Activated effector memory CD4-positive, alpha-beta T cell treated with Interleukin-2 at 50 U/mL for 16 hours (primary cell): Measurements from ENCODE around the gene PUM1.

ENCODE experiments used
- DNase-seq: peaks from one replicate; pipeline ENCODE4 v3.0.0-alpha.2; 2020

Gene PUM1

DNA sequence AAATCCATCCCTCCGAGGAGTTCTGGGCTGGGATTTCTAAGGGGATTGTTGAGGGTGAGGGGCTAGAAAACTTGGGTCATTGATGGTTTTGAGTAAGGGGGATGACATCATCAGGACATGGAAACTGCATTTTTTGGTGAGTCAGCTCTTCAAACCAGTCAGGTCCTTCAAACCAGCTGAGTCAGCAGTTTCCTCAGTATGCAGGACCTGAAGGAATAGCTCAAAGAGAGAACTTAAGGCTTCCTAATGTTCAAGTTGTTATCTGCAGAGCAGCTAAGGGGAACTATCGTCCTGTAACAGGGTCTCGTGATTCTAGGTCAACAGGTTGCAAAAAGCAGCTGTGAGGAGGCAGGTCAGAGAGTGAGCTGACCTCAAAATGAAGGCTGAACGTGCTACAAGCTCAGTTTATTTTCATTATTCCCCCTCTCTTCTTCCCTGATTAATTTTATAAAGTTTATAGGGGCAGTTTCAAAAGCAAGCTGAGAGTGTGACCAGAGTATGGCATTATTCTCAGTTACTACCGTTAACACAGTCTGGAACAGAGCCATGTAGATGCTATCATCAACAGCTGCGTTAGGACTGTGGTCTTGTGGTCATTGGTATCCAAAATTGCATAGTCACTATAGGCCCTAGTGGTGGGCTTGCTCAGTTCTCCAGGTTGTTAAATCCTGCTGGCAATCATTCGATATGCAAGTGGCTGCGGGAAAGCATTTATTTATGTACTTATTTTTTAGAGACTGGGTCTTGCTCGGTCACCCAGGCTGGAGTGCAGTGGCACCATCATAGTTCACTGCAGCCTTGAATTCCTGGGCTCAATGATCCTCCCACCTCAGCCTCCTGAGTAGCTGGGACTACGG lies 146.3 kb downstream of the PUM1 start:
- DNase-seq = no peak

DNA sequence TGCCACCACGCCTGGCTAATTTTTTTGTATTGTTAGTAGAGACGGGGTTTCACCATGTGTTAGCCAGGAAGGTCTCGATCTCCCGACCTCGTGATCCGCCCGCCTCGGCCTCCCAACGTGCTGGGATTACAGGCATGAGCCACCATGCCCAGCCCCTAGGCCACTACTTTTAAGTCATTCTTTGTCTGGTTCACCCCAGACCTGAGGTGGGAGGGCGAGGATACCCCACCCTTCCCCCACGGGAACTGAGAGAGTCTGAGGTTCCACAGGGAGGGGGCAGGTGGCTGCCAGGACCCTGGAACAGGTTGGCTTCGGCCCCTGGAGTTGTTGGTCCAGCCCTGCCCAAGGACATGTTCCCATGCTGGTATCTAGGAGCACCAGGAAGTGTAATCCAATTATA lies 149.2 kb downstream of the PUM1 start:
- no peak for DNase-seq

DNA sequence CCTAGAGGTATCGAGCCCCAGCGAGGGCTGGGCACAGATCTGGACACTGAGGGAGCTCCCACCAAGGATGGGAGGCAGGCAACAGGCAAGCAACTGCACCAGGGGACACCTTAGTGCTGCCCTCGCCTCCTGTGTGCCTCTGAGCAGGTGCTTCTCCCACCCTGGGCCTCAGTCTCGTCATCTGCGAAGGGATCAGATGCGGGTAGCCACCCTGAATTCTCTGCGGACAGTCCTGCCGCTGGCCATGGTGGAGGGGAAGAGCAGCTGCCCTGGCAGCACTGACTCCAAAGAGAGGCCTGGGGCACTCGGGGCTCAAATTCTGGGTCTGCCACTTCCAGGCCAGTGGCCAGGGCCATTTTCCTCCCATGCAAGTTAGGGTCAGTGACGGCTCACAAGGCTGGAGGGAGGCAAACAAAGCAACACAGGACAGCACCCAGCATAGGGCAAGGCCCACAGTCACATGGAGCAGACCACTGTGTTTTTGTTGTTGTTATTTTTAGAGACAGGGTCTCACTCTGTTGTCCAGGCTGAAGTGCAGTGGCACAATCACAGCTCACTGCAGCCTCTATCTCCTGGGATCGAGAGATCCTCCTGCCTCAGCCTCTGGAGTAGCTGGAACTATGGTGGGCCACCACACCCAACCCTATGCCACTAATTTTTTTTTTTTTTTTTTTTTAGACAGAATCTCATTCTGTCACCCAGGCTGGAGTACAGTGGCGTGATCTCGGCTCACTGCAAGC lies 149.9 kb downstream of the PUM1 start:
- DNase-seq = no peak

DNA sequence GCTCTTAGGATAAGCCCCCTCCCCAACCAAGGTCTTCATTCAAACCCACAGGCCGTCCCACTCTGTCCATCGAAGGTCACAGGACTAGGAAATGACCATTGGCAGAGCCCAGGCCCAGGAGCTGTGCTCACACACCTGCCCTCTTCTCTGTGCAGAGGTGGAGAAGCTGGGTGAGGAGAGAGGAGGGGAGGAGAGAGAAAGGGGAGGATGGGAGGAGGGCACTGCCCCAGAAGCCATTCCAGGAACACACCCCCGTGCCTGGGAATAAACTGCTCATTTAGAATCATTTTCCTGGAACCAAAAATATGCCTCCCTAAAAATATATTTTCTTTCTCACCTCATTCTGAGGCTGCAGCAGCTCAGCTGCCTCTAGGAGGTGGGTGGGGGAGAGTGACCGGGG lies 150.6 kb downstream of the PUM1 start:
- no peak for DNase-seq

DNA sequence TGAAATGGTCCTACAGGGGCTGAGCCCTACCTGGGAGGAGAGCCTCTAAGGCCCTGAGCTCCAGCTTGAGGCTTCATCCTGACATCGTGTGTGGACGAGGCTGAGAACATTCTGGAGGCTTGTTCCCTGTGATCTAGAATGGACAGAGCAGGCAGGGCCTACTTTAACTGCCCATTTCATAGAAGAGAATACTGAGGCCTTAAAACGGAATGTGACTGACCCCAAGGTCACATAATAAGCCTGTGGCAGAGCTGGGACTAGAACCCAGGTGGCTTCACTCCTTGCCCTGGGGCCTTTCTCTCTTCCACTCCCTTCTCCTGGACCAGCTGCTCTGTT lies 151.0 kb downstream of the PUM1 start:
- no peak for DNase-seq

DNA sequence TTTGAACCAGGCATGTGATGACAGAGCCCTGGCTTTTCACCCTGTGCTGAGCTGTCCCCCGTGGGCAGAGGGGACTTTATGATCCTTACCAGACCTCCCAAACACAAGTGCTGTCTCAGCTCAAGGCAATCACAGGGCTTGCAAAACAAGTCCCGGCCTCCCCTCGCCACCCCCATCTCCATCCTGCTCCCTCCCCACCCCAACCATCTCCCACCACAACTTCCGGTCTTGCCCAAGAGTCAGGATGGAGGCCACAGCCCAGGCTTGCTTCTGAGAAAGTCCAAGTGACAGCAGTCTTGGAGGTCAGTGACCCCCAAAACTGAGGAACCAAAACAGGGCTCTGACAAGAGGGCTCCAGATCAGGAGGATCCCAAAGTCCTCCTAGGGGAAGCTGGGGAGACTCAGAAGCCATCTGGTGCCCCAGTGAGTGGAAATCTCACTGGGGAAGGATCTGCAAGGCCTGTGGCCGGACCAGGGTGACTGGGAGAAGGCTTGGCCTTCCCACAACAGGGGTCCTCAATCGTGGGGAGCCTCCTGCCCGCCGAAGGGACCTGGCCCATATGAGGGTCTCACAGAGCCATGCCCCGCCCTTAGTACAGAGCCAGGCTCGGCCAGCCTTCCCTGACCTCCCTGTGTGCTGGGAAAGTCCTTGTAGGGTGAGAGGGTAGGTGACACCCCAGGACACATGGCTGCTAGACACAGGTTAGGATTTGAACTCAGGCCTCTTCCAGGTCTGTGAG lies 152.4 kb downstream of the PUM1 start:
- no peak for DNase-seq

DNA sequence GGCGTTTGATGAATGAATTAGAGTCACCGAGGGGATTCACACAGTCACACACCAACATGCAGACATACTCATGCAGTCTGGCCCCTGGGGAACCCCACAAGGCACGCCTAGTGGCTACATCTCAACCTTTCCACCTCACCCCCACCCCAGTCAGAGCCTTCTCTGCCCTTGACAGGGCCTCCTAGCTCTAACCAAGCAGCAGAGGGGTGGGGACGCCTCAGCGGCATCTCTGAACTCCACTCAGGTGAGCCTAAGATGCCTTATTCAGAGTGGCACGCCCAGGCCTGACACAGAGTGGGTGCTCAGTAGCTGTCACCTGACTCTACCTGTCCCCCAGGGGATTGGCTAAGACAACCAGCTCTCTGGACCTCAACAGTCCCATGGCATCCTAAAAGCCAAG lies 153.3 kb downstream of the PUM1 start:
- no peak for DNase-seq

DNA sequence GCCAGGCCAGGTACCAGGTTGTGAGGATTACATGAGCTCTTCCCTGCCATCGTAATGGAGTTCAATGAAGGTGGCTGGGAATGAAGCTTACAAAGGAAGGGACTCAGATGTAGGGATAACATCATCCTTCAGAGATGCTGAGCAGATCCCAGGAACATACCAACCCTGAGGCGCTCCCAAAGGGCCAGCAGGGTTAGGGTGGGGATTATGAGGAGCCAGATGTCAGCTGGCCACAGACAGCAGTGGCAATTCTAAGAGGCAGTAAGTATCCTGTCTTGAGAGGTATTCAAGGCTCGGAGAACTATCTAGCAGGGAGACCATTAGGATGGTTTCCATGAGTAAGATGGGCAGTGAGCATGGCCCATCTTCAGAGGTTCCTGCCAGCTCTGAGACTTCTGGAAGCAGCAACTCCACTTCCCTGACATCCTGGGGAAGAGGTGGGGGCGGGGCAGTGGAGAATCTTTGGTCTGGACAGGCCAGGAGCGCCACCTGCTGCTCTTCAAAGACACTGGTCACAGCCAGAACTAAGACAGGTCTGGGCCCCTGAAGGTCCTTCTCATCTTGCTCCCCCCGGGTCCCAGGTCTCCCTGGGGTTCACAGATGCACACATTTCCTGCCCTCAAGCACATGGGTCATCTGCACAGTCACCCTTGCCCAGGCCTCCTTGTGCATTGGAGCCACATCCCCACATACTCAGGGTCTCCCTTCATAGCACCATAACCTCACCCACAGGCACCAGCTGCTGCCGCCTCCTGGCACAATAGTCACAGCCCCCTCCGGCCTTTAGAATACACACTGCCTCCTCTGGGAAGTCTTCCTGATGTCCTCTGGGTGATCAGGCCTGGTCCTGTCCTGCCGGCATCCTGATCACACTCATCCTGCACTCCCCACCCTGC lies 154.2 kb downstream of the PUM1 start:
- peak; percentile 24 for DNase-seq

DNA sequence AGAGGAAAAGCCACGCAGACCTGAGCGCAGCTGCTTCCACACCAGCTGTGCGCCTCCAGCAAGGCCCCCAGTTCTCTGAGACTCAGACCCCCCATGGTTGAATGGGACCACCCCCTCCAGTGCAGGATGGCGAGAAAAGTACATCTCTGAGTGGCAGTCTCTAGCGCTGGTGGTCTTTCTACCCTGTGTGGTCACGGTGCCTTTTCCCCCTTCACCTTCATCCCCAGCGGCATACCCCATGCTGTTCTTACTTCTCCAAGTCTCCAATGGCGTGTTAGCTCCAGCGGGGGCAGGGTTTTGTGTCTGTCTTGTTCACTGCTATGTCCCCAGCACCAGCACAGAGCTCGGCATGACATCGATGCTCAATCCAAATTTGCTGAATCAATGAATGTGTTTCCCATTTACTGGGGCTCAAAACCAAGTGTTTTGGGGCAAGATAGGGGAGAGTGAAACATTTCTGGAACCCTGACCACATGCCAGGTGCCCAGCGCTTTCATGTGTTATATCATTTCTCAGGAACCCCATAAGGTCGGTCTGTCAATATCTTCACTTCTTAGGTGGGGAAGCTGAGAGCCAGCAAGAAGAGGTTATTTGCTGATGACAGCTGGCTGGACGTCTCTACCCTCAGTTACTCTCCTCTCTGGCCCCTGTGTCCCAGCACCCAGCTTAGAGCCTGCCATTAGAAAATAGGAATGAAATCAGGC lies 156.0 kb downstream of the PUM1 start:
- DNase-seq = no peak

DNA sequence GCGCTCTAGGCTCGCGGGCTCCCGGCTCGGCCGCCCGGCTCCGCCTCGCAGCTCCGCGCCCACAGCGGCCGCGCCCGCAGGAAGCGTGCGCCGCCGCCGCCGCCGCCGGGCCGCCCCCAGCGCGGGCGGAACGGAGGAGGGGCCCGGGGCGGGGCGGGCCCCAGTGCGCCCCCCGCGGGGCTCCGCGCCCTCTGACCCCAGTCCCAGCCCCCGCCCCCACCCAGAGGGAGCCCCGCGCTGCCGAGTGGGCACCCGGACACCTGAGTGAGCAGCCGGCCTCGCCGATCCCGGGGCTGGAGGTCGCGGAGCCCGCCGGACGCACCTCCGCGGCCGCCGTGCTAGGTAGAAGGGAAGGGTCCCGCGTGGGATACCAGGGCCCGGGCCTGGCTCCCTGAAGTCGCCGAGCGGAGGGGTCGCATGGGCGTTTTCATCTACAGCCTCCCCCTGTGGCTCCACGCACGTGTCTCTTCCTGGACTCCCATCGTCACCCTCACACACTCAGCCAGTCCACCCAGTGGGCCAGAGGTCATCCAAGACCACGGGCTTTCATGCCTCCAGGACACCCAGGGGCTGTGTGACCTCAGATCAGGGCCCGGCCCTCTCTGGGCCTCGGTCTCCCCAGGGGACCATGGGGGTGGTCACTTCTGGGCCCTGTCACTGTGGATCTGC lies 156.7 kb downstream of the PUM1 start, which contains the start of gene SDC3:
SDC3 (minus strand) TSS at position 63 of the 669 bp plus-strand sequence. CDS start 172 bp downstream, outside the sequence.
- DNase-seq = no peak

DNA sequence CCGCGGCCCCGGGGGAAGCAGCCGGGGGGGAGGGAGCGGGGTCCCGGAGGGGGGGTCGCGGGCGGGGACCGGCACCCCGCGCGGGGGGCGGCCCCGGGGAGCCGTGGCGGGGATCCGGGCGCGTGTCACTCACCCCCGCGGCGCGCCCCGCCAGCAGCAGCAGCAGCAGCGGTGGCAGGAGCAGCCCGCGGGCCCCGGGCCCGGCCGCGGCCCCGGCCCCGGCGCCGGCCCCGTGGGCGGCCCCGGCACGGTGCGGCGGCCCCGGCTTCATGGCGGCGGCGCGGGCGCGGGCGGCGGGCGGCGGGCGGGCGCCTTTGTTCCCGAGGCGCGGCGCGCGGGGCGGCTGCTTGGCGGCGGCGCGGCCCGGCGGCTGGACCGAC lies 157.2 kb downstream of the PUM1 start:
- no peak for DNase-seq

DNA sequence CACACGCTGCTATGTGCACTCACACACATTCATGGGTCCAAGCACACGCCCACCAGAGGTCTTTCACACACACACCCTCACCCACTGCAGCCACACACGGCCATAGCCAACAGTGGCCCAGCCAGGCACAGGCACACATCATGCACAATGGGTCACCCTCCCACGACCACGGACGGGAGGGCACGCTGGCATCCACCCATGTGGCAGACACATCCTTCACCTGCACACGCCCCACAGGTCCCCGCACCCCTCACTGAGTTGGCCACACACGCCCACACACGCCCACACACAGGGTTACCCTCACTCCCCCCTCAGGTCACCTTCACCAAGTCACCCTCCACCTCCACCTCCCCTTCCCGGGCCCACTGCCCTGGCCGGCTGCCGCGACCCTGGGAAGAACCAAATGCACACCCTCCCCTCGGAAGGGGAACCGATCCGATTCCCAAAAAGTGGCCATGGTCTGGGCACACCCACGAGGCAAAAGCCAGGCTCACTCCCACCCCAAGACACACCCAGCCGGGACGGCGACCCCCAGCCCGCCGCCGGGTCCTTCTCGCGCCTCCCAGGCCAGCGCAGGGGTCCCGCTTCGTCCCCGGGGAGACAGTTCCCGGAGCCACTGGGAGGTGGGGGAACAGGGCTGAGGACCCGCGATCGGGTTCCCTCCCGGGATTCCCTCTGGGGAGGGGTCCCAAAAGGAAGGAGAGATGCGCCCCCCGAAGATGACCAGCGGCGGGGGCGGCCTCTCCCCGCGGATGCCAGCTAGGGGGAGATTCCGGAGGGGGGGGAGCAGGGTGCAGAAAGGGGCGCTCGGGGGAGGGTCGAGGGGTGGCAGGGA lies 157.8 kb downstream of the PUM1 start:
- no peak for DNase-seq

DNA sequence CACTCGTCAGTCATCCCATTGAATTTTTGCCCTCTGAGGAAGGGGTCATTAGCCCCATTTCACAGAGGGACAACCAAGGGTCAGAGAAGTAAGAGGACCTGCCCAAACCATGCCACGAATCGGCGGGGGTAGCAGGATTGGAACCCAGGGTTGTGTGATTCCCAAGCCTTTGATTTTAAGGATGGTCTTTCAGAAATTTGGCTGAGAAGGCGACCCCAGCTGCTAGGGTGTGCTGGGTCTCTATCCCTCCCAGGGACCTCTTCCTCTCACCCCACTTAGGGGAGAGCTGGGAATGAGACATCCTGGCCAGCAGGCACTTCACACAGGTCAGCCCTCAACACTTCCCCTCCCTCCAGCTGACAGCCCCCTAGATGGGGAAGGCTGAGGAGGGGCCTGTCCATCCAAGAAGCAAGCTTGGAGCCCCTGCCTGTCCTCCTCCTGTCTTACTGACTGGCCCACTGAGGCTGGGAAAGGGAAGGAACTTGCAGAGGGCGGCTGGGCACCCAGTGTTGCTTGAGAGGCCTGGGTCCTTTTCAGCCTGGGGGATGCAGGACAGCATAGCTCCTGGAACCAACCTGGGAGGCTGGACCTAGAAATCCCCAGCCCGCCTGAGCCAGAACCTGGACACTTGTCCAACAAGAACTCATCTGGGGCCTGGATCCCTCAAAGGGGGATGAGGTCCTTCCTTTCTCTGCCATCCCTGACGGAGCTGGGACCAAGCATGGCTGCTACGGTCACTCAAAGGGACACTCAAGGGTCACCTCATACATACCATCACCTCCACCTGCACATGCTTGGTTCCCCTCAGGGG lies 158.7 kb downstream of the PUM1 start:
- DNase-seq = no peak

DNA sequence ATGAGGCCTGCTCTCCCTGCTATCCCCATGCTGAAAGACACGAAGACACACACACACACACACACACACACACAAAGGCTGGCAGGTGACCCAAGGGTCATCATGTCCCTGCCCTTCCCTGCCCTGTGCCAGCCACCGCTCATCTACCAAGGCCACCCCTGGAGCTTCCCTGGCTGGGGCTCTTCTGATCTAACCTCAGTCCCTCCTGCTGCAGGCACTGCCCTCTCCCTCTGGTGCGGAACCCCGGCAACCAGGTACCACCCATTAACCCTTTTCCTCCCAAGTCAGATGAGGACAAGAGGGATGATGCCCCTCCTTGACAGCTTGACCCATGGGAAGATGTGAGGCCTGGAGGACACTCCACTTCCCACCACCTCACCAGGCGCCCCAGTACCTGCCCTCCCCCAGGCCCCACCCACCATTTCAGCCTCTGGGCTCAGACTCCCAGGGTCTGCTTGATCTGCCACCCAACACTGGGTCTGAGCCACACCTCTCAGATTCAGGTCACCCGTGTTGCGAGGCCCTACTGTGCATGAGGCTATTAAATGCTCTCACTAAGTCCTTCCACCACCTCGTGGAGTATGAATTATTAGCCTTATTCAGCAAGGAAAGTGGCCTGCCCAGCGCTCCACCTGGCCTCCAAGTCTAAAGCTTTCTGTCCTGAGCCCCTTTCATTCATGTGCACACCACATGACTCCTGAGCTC lies 159.4 kb downstream of the PUM1 start:
- no peak for DNase-seq

DNA sequence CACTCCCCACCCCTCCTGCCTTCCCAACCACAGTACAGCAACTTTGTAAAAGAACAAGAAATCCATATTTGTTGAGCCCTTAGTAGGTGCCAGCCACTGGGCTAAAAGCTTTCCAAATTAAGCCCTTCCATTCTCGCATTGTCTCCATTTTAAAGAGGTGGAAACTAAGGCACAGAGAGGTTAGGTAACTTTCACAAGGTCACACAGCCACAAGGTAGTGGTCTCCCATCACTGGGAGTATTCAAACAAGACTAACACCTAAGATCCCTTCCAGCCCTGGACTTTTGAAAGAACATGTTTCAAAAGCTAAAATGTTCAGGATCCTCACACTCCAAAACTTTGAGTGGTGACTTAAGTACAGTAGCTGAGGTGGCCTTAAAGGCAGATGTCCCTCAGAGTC lies 160.1 kb downstream of the PUM1 start:
- DNase-seq = no peak

DNA sequence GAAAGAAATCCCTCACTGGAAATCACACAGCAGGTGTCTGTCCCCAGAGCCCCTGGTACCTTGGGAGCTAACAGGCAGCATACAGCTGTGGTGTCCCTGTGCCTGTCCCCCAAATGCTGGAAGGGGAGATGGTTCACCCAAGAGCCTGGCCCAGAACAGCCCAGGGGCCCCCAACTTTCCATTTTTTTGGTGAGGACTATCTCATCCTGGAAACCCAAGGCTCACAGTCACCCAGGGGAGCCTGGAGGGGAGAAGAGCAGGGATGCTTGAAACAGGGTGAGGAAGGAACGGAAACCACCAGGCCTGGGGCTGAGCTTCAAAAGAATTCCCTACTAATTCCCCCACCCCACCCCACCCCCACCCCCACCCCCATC lies 160.6 kb downstream of the PUM1 start:
- no peak for DNase-seq

DNA sequence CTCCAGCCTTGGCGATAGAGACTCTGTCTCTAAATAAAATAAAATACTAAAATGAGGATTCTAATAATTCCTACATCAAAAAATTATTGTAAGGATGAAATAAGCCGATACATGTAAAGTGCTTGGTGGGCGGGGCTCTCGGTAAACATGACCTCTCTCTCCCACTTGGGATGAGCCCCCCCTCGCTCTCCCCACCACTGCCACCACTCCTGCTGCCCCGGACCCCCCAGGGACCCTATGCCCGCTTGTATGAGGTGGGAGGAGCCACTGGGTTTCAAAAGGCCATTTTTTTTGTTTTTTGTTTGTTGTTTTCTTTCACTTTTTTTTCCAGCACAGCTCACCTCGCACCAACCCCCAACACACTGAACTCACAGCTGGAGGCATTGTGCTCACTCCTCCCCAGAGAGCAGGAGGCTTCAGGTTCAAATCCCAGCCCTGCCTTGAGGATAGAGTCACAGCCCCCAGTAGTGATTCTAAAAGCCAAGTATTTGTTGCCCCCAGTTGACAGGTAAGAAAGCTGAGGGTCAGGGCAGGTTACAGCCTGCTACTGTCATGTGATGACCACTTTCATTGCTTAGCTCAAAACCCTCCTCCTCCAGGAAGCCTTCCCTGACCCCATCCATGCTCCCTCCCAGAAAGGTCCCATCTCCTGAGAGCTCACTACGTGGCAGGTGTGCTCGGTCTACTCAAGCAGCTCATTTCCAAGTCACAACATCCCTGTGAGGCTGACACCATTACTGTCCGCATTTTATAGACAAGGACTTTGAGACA lies 161.1 kb downstream of the PUM1 start:
- DNase-seq = no peak
